HG02798 (cell line): ENCODE data around the gene S100A7A.
"Not testable (repeated sequence)": the region's sequence is repeated elsewhere in the genome, so short reads cannot be mapped to it uniquely, and the experiment has no call there.

ENCODE experiments used
- ATAC-seq: cut with Tn5 transposase; IDR thresholded peaks from one replicate; pipeline ENCODE4 v1.9.1; 2021; ENCODE audit warnings: mild to moderate bottlenecking; ENCODE audit not compliant: unreplicated experiment, poor library complexity

S100A7A gene

DNA sequence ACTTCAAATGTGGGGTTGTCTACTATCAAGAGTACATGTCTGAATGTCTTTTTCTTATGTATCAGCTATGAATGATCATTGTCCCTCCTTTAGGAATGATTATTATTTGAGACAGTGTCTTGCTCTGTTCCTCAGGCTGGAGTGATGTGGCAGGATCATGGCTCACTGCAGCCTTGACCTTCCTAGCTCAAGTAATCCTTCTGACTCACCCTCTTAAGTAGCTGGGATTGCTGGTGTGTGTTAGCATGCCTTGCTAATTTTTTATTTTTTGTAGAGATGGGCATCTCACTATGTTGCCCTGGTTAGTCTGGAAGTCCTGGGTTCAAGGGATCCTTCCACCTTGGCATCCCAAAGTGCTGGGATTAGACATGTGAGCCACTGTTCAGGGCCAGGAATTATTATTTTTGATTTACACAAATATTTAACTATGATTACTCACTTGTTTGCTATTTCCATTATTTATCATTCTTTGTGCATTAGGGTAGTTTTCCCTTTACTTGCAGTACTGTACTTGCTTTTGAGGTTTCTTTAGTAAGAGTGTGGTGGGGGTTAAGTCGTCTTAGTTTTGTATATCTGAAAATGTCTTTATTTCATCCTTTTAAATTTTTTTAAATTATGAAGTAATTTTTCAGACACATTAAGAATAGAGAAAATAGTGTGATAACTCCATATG is 31.3 kb downstream of the S100A7A start:
- no peak for ATAC-seq

DNA sequence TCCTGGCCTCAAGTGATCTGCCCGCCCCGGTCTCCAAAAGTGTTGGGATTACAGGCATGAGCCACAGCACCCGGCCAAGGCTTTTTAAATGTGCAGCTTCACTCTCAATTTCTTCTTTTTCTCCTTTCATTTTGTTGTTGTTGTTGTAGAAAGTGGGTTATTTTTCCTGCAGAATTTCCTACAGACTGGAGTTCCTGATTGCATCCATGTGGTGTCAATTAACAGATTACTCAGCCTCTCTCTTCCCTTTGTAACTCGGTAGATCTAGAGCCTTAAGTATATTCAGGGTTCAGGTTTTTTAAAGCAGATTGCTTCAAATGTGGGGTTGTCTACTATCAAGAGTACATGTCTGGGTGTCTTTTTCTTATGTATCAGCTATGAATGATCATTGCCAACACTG is 32.5 kb downstream of the S100A7A start:
- not testable (repeated sequence) for ATAC-seq

DNA sequence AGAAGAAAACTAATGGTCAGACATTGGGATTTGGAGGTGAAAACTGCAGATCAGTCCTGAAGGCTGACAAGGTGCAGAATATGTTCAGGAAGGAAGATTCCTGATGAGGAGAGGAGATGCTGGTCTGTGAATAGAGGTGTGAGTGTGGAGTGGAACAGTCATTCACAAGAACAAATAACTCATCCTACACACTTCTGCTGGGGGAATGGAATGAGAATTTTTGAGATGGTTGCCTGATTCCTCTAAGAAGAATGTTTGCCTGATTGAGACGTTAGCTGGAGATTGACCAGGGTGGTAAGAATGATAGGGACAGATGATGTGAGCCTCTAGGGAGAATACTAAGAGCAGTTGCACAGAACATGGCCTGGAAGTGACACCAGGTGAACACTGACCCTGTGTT is 40.1 kb downstream of the S100A7A start:
- no peak for ATAC-seq

DNA sequence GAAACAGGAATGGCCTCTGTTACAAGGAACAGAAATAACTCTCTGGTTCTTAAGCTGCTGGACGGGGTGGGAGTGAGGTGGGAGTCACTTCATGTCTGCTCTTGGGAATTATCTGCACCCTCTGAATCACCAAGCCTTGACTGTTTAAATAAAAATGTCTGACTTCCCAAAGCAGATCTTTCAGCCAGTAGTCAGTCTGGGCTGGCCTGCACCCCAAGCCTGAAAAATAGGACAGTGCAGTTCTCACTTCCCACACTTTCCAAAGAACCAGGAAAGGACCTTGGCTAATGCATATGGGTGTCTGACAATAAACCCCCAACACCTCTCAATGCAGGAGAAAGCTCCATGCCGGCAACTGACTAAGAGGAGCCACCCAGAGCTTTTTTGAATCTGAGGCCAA is 43.3 kb downstream of the S100A7A start:
- ATAC-seq: no peak

GRCh38 chr1:153460551-153460950 is 44.2 kb downstream of the S100A7A start, which contains the start of gene S100A7:
TSS of gene S100A7 (minus strand) at chr1:153460651. CDS start at chr1:153459013, 1,638 bp downstream.
- no peak for ATAC-seq

DNA sequence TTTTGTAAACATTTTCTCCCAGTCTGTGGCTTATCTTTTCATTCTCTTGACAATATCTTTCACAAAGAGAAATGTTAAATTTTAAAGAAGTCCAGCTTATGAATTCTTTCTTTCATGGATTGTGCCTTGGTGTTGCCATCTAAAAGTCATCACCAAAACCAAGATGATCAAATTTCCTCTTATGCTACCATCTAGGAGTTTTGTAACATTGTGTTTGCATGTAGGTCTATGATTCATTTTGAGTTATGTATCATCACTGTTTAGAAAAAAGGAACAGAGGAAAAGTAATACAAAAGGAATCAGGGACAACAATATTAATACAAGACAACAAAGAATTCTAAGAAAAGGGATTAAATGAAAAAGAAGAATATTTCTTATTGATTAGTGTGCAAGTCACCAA is 46.4 kb downstream of the S100A7A start:
- not testable (repeated sequence) for ATAC-seq

DNA sequence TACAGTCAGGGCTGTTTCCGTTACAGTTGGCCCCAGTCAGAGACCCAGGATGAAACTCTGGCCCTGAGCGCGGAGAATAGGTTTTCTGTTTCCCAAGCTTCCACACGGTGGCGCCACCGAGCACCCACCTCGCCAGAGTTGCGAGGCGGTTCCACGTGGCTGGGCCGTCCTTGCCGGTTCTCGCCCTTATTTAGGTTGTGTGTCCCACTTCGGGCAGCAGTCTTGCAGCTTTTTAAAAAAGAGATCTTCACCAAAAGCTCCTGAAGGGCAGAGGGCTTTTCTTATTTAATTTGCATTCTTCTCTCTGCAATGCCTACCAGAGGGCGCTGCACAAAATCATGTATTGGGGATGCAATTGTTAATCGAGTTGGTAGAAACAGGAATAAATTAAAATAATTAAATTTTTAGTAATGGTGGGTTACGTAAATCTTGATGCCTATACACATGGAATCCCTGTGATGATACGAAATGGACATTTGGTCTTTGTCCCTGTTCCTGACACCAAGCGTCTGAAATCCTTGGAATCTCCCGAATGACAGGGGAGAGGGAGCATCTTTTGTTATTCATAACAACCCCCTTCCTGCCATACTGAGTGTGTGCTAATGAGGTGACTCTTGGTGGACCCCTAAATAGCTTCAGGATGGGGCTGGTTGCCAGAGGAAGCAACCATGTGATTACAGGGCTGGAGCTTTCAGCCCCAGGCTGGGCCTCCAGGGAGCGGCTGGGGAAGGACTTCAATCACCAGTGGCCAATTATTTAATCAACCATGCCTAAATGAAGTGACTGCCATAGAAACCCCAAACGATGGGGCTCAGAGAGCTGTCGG is 49.7 kb downstream of the S100A7A start:
- no peak for ATAC-seq

DNA sequence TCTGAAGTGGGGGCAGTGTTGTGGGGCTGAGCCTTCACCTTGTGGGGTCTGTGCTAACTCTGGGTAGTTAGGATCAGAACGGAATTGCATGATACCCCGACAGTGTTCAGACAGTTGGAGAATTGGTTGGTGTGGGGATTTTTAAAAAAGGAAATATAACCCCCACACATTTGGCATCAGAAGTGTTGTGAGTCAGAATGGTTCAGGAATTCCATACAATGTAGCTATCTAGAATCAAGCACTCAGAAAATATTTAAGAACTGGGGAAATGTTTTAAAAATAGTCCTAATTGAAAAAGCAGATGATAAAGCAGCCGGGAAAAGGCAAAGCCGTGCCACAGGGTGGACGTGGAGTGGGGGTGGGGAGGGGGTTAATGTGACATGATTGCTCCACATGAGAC is 50.6 kb downstream of the S100A7A start:
- no peak for ATAC-seq

DNA sequence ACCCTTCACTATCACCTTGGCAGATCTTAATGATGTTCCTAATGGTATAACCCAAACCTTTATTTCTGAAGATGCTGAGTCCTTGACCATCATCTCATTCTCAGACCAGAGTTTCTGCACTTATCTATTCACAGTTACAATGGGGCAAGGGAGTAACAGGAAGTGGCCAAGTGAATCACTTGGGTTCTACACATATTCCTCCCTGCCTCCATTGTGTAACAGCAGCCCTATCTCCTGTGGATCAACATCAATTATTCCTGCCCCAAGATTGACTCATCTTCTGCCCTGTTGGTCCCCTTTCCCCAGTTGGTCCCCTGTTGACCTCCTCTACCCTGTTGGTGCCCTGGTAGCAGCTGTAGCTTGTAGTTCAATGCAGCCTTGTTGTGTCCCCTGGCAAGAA is 54.4 kb downstream of the S100A7A start:
- ATAC-seq: no peak
